ENCODE data around the gene SGSM1.

The SGSM1 gene

DNA sequence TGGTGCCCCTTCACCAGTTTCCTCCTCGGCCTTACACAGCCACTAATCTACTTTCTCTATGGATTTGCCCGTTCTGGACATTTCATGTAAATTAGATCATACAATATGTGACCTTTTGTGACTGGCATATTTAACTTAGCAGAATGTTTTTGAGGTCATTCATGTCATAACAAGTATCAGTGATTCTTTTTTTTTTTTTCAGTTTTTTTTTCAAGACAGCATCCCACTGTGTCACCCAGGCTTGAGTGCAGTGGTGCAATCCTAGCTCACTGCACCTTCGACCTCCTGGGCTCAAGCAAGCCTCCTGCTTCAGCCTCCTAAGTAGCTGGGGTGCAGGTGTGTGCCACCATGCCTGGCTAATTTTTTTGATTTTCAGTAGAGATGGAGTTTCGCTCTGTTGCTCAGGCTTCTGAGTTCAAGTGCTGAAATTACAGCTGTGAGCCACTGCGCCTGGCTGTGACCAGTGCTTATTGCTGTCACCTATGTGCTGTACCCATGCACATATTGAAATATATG lies 169.2 kb downstream of the SGSM1 start:
- TF ChIP-seq, protein P1, sequence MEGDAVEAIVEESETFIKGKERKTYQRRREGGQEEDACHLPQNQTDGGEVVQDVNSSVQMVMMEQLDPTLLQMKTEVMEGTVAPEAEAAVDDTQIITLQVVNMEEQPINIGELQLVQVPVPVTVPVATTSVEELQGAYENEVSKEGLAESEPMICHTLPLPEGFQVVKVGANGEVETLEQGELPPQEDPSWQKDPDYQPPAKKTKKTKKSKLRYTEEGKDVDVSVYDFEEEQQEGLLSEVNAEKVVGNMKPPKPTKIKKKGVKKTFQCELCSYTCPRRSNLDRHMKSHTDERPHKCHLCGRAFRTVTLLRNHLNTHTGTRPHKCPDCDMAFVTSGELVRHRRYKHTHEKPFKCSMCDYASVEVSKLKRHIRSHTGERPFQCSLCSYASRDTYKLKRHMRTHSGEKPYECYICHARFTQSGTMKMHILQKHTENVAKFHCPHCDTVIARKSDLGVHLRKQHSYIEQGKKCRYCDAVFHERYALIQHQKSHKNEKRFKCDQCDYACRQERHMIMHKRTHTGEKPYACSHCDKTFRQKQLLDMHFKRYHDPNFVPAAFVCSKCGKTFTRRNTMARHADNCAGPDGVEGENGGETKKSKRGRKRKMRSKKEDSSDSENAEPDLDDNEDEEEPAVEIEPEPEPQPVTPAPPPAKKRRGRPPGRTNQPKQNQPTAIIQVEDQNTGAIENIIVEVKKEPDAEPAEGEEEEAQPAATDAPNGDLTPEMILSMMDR (IDR thresholded peaks at IDR 0.05): no peak
- no peak for TF ChIP-seq ZFX (IDR thresholded peaks at IDR 0.05; ENCODE audit: borderline replicate concordance)
- H3K27ac ChIP-seq: no peak overlapping the region

DNA sequence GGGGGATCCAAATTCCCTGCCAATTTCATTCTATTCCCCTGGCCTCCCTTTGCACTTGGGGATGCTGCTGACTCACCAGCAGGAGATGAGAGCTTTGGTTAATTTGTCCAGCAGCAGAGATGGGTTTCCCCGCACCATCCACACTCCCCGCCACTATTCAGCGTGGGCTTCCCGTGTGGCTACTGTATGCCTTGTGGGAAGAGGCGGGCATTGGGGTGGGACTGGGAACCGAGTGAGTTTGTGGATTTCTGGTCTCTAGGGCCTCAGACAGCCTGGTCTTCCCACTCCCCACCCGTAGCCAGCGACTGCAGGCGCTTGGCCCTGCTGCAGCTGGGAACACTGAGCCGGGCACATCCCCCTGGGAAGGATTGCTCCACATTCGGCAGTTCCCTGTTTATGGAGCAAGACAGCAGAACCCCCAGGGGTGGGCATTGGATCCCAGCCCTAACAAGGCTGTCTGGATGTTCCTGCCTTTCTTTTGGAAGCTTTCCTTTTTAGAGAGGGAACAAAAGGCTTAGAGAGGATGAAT lies 169.9 kb downstream of the SGSM1 start:
- TF ChIP-seq, protein P1 (IDR thresholded peaks at IDR 0.05): no peak
- TF ChIP-seq ZFX (IDR thresholded peaks at IDR 0.05; ENCODE audit: borderline replicate concordance): no peak
- no peak overlapping the region for H3K27ac ChIP-seq

DNA sequence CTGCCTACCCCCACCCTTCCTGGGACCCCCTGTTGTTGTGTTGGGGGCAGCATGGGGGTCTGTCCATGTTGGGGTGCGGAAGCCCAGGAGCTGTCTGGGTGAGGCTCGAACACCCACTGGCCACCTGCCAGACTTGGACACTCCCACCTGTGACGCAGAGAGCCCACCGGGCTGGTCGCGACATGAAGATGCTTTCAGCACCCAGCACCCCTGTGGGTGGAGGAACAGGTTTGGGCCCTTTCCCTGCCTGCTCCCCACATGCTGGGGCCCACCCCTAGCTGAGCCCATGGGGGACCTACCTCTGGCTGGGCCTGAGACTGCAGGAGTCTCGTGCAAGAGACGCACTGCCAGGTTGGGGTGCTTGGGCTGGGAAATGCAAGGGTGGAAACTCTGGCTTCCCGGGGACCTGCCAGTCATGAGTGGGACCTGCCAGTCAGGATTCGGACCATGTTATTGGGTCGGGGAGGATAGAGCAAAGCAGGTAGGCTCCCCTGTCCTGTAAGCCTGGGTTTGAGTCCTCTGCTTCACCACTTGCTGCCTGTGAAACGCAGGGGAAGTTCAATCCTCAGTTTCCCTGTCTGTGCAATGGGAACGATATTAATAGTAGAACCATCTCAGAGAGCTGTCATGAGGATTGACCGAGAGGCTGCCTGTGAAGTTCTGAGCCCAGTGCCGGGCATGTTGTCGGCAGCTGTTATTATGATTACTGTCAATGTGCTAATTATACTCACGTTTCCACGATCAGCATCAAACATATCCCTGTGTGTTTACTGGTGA lies 170.6 kb downstream of the SGSM1 start:
- no peak overlapping the region for H3K27ac ChIP-seq
- TF ChIP-seq, protein P1 (IDR thresholded peaks at IDR 0.05): no peak
- TF ChIP-seq ZFX (IDR thresholded peaks at IDR 0.05; ENCODE audit: borderline replicate concordance): no peak
